HepG2 (cell line): ENCODE measurements around the gene CPT1C. TPM values are rescaled to one million over a fixed set of nuclear protein-coding genes. Genes with fewer than 3 reads are reported as not detected.
A peak's percentile ranks its signal among the peaks of the same experiment; 100 is the strongest.

Experiments used
- ATF7-NPFF ChIP-seq: sonication (generic); formaldehyde crosslinking; IDR thresholded peaks from 2 replicates; pipeline ENCODE4 v1.8.1; 2023; ENCODE audit warnings: mild to moderate bottlenecking, low read depth, missing genetic modification reagents, moderate library complexity
- FOXK1 ChIP-seq: sonication (generic); formaldehyde crosslinking; IDR thresholded peaks from 2 replicates; pipeline ENCODE4 v1.4.0; 2020; ENCODE audit warnings: low read depth, missing genetic modification reagents, borderline replicate concordance
- GABPB1 ChIP-seq: IDR thresholded peaks from 2 replicates; pipeline ENCODE4 v1.6.1; 2016; ENCODE audit warnings: mild to moderate bottlenecking, missing genetic modification reagents, moderate library complexity, missing compliant biosample characterization
- GZF1 ChIP-seq: sonication (generic); formaldehyde crosslinking; IDR thresholded peaks from 2 replicates; pipeline ENCODE4 v1.5.1; 2020; ENCODE audit warnings: mild to moderate bottlenecking, missing genetic modification reagents
- HNRNPLL ChIP-seq: fragments of 200-400 bp; formaldehyde crosslinking; IDR thresholded peaks from 2 replicates; pipeline ENCODE4 v1.6.1; 2017; ENCODE audit warnings: mild to moderate bottlenecking, low read depth, low read length; ENCODE audit not compliant: poor library complexity, severe bottlenecking
- KDM5B ChIP-seq: sonication (generic); formaldehyde crosslinking; IDR thresholded peaks from 2 replicates; pipeline ENCODE4 v1.4.0; 2020; ENCODE audit warnings: missing genetic modification reagents, mild to moderate bottlenecking, borderline replicate concordance
- MBD4 ChIP-seq: IDR thresholded peaks from 2 replicates; pipeline ENCODE4 v1.6.1; 2012; ENCODE audit warnings: low read length, inconsistent platforms, borderline replicate concordance
- NCOA5 ChIP-seq: sonication (generic); formaldehyde crosslinking; IDR thresholded peaks from 2 replicates; pipeline ENCODE4 v1.4.0; 2020; ENCODE audit warnings: missing genetic modification reagents
- NONO ChIP-seq, 2 experiments: fragments of 450-650 bp in 1 of 2; sonication (generic) in 1 of 2; formaldehyde crosslinking in 1 of 2; IDR thresholded peaks in 1 of 2; conservative IDR thresholded peaks in 1 of 2; 2 replicates each; pipeline versions ENCODE4 v1.6.1 to v1.8.0; 2017 to 2022; ENCODE audit warnings: mild to moderate bottlenecking in 1 of 2, missing genetic modification reagents in 1 of 2, moderate library complexity in 1 of 2
- RAD51 ChIP-seq: fragments of 450-650 bp; IDR thresholded peaks from 2 replicates; pipeline ENCODE4 v1.6.1; 2016; ENCODE audit warnings: borderline replicate concordance
- RNF2 ChIP-seq: fragments of 450-650 bp; conservative IDR thresholded peaks from 2 replicates; pipeline ENCODE4 v1.6.1; 2016; ENCODE audit warnings: low read depth
- TARDBP ChIP-seq: sonication (generic); formaldehyde crosslinking; IDR thresholded peaks from 2 replicates; pipeline ENCODE4 v1.8.0; 2022; ENCODE audit warnings: mild to moderate bottlenecking, missing genetic modification reagents
- ZNF121 ChIP-seq: sonication (generic); formaldehyde crosslinking; IDR thresholded peaks from 2 replicates; pipeline ENCODE4 v1.5.0; 2020; ENCODE audit warnings: mild to moderate bottlenecking, missing genetic modification reagents
- ZNF124 ChIP-seq: sonication (generic); formaldehyde crosslinking; IDR thresholded peaks from 2 replicates; pipeline ENCODE4 v1.4.0; 2020; ENCODE audit warnings: missing genetic modification reagents
- ZNF234 ChIP-seq: sonication (generic); formaldehyde crosslinking; conservative IDR thresholded peaks from 2 replicates; pipeline ENCODE4 v1.5.1; 2020; ENCODE audit warnings: mild to moderate bottlenecking, missing genetic modification reagents
- ZNF501 ChIP-seq: sonication (generic); formaldehyde crosslinking; IDR thresholded peaks from 2 replicates; pipeline ENCODE4 v1.5.1; 2020; ENCODE audit warnings: mild to moderate bottlenecking, moderate library complexity, missing genetic modification reagents
- ZNF589 ChIP-seq: sonication (generic); formaldehyde crosslinking; conservative IDR thresholded peaks from 2 replicates; pipeline ENCODE4 v1.8.0; 2022; ENCODE audit warnings: mild to moderate bottlenecking, moderate library complexity, missing genetic modification reagents
- polyA plus RNA-seq, 8 experiments: library from polyadenylated mRNA; depleted of rRNA in 3 of 8; stranded (reverse) in 7 of 8; unstranded in 1 of 8; fragments of >200 nt; fragmentation: Illumina TruSeq in 4 of 8; extraction: Trizol in 4 of 8; gene quantifications; 2 replicates each; pipeline versions ENCODE4 v1.2.1 to v1.2.3, GENCODE V29; 2011 to 2016; ENCODE audit warnings: low read depth in 4 of 8, missing spikeins in 1 of 8, mixed read lengths in 1 of 8; ENCODE audit not compliant: insufficient read depth in 1 of 8
- total RNA-seq, 5 experiments: library from RNA; depleted of rRNA; stranded (reverse); fragments of >200 nt; fragmentation: Illumina TruSeq; extraction: Trizol; gene quantifications; 2 replicates each; pipeline ENCODE4 v1.2.3, GENCODE V29; 2016; ENCODE audit warnings: low read depth in 1 of 5
- TF ChIP-seq, protein P1 (sequence below): sonication (generic); formaldehyde crosslinking; IDR thresholded peaks from 2 replicates; pipeline ENCODE4 v1.4.0; 2020; ENCODE audit warnings: mild to moderate bottlenecking, missing genetic modification reagents
- TF ChIP-seq, protein P2 (sequence below): sonication (generic); formaldehyde crosslinking; IDR thresholded peaks from 2 replicates; pipeline ENCODE4 v1.4.0; 2020; ENCODE audit warnings: missing genetic modification reagents, borderline replicate concordance

Gene CPT1C
- total and polyA plus RNA-seq, 2 of the 13 experiments (the other 11 are each of a cell fraction or from before 2014, with no cell fraction given): 0.18 TPM; not detected in 1

DNA sequence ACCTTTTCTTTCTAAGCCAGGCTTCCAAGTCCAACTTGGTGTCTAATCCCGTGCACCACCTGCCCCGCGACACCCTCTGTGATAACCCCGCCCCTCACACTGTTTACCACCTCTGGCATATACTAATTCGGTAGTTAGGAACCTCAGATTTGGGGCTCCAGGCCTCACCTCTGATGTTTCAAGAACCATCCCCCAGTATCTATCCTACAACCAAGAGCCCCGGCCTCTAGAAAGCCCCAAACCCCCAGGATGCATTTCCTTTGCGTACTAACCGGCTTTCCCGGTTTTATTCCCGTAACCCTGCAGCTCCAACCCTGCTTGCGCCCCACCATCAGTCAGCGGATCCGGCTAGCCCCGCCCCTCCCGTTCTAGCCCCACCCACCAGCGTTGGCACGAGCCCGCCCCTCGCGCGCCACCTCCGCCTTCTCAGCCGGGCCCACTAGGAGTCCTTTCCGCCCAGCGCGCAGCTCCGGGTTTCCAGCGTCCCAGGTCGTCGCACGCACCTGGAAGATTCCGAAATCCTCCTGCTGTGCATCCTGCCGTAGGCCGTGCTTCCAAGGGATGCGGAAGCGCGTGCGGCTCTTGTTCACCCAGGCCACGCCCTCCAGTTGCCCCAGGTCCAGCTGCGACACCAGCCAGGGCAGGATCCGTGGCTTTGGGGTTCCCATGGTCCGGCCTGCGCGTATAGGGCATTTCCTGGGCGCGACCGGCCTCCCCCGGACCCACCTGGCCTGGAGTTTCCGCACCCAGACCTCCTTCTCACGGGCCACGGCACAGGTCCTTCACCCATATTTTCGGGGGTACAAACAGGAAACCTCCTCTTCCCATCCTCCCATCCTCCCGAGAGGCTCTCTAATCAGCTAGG is 26.5 kb upstream of the CPT1C start (continued):
- TF ChIP-seq NONO (IDR thresholded peaks at IDR 0.05) (no peak), NONO (CRISPR knock-in tag; conservative IDR thresholded peaks at IDR 0.05) (peak; percentile 79; the same call in 1 of the 2 replicates), KDM5B (CRISPR knock-in tag) (peak; percentile 29), ZNF121 (CRISPR knock-in tag) (peak; percentile 67), MBD4 (no peak), ZNF589 (CRISPR knock-in tag) (no peak), ZNF234 (no peak), ZNF501 (no peak), GZF1 (CRISPR knock-in tag) (no peak), RNF2 (no peak), ATF7-NPFF (CRISPR knock-in tag) (no peak; the same call in none of the 2 replicates), GABPB1 (CRISPR knock-in tag) (peak; percentile 77), ZNF124 (no peak), HNRNPLL (peak; percentile 95), RAD51 (no peak), NCOA5 (CRISPR knock-in tag) (no peak), FOXK1 (CRISPR knock-in tag) (no peak), TARDBP (CRISPR knock-in tag) (no peak)
- TF ChIP-seq, protein P1, sequence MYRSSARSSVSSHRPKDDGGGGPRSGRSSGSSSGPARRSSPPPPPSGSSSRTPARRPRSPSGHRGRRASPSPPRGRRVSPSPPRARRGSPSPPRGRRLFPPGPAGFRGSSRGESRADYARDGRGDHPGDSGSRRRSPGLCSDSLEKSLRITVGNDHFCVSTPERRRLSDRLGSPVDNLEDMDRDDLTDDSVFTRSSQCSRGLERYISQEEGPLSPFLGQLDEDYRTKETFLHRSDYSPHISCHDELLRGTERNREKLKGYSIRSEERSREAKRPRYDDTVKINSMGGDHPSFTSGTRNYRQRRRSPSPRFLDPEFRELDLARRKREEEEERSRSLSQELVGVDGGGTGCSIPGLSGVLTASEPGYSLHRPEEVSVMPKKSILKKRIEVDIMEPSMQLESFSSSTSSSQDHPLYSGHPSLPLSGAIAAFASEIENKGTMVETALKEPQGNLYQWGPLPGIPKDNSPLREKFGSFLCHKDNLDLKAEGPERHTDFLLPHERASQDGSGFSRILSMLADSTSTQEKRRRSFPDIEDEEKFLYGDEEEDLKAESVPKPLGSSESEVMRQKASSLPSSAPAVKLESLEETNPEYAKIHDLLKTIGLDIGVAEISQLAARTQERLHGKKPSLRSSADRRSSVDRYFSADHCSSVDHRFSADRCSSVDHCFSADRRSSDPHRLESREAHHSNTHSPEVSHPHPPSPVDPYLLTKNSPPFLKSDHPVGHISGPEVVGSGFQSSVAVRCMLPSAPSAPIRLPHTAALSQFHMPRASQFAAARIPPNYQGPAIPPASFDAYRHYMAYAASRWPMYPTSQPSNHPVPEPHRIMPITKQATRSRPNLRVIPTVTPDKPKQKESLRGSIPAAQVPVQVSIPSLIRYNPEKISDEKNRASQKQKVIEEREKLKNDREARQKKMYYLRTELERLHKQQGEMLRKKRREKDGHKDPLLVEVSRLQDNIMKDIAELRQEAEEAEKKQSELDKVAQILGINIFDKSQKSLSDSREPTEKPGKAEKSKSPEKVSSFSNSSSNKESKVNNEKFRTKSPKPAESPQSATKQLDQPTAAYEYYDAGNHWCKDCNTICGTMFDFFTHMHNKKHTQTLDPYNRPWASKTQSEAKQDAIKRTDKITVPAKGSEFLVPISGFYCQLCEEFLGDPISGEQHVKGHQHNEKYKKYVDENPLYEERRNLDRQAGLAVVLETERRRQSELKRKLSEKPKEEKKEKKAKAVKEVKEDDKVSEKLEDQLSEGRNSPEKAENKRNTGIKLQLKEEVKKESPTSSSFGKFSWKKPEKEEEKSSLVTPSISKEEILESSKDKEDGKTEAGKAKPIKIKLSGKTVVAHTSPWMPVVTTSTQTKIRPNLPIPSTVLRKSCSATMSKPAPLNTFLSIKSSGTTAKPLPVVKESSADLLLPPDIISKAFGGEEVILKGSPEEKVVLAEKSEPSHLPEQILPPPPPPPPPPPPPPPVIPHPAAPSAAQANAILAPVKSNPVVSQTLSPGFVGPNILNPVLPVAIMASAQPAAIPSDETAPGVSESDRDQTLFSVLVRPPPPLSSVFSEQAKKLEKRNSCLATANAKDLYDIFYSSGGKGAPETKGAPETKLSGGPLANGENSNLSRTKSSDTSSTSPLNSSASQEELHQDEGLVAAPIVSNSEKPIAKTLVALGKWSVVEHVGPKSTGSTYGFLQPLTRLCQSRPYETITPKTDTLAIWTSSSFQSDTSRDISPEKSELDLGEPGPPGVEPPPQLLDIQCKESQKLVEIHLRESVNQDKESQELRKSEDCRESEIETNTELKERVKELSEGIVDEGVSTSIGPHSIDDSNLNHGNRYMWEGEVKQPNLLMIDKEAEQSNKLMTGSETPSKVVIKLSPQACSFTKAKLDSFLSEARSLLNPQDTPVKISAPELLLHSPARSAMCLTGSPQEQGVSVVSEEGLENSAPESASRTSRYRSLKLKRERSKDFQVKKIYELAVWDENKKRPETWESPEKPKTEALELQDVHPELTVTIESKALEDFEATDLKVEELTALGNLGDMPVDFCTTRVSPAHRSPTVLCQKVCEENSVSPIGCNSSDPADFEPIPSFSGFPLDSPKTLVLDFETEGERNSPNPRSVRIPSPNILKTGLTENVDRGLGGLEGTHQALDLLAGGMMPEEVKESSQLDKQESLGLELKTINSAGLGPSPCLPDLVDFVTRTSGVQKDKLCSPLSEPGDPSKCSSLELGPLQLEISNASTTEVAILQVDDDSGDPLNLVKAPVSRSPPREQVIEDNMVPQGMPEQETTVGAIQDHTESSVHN: no peak
- TF ChIP-seq, protein P2, sequence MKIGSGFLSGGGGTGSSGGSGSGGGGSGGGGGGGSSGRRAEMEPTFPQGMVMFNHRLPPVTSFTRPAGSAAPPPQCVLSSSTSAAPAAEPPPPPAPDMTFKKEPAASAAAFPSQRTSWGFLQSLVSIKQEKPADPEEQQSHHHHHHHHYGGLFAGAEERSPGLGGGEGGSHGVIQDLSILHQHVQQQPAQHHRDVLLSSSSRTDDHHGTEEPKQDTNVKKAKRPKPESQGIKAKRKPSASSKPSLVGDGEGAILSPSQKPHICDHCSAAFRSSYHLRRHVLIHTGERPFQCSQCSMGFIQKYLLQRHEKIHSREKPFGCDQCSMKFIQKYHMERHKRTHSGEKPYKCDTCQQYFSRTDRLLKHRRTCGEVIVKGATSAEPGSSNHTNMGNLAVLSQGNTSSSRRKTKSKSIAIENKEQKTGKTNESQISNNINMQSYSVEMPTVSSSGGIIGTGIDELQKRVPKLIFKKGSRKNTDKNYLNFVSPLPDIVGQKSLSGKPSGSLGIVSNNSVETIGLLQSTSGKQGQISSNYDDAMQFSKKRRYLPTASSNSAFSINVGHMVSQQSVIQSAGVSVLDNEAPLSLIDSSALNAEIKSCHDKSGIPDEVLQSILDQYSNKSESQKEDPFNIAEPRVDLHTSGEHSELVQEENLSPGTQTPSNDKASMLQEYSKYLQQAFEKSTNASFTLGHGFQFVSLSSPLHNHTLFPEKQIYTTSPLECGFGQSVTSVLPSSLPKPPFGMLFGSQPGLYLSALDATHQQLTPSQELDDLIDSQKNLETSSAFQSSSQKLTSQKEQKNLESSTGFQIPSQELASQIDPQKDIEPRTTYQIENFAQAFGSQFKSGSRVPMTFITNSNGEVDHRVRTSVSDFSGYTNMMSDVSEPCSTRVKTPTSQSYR: no peak
